ENCODE measurements around the gene PAFAH1B2.
"Not testable (repeated sequence)": the region's sequence is repeated elsewhere in the genome, so short reads cannot be mapped to it uniquely, and the experiment has no call there.

Gene PAFAH1B2

DNA sequence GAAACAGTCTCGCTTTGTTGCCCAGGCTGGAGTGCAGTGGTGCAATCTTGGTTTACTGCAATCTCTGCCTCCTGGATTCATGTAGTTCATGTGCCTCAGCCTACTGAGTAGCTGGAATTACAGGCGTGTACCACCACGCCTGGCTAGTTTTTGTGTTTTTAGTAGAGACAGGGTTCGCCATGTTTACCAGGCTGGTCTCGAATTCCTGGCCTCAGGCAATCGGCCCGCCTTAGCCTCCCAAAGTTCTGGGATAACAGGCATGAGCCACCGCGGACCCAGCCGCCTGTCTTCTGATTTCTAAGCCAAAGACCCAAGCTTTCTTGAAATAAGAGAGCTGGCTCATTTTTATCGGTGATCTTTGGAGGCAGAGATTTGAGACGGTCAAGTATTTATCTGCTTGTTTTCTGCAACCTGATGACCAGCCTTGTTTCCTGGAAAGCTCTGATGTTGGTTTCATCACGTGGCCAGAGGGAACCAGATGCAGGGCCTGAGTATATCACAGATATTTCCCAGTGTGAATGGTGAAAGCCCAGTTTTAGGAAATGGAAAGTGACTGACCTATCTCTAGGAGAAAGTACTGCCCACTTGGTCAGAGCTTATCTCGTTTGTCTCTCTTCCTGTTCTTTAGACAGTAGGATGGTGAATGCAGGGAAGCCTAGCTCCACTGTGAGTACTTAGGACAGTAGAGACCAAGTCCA lies 28.8 kb downstream of the PAFAH1B2 start:
- no peak for DNase-seq (ENCODE audit: low spot score)

DNA sequence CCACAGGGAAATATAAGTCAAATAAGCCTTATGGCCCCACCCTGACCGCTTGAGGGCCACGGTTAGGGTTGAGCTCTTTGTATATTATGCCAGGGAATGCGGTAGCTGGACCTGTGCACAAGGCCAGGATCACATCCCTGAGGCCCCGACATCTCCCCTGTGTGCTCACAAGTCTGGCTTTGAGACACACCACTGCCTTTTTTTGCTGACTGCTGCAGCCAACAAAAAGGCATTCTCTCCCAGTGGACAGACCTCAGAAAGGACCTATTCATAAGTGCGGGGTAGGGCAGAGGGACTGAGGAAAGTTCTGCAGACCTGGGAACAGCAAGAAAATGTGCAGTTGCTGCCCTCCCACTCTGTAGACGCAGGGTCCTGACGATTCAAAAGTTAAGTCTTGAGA lies 31.0 kb downstream of the PAFAH1B2 start:
- no peak for DNase-seq (ENCODE audit: low spot score)

DNA sequence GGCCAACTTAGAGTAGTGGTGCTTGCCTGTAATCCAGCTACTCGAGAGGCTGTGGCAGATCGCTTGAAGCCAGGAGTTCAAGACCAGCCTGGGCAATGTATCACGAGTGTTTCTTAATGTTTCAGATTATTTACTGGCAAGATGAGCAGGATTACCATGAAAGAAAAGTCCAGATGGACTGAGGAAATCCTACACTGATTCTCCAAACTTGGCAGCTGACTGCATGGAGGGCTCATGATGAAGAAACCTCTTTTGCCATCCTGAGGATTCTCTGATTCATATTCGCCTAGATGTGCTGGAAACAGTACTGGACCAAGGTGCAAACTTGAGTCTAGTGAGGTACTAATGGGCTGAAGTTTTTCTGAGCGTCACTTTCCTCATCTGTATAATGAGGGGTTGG lies 31.7 kb downstream of the PAFAH1B2 start:
- no peak for DNase-seq (ENCODE audit: low spot score)

DNA sequence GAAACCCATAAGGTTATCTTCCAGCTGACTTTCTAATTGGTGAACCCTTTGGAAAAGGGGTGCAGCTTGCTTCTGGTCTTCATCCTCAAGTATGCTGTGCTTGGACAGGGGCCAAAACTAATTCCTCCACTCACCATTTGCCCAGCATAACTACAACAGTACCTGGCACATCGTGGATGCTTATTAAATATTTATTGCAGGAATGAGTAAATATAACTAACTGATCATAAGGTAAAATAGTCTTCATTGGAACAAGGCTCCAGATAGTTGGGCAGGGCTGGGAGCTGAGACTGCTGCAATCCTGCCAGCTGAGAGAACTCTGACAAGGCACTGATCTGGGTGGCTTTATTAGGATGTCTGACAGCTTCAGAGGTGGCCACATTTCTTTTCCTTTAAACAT lies 32.1 kb downstream of the PAFAH1B2 start:
- DNase-seq (ENCODE audit: low spot score): no peak

DNA sequence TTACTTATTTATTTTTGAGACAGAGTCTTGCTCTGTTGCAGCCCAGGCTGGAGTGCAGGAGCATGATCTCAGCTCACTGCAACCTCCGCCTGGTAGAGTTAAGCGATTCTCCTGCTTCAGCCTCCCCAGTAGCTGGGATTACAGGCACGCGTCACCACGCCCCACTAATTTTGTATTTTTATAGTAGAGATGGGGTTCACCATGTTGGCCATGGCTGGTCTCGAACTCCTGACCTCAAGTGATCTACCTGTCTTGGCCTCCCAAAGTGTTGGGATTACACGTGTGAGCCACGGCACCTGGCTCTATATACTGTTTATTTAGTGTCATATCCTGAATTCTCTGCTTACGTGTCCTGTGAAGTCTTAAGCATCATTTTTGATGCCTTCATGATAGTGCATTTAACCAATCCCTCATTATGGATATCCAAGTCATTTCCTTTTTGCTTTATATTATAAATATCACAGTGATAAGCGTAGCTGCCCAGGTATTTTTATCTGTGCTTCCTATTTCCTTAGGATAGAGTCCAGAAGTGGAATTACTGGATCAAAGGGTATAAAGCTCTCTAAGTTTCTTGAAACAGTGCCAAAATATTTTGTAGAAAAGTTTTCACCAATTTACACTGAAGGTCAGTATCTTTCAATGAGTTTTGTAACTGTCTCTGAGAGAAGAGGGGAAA lies 33.6 kb downstream of the PAFAH1B2 start:
- no peak for DNase-seq (ENCODE audit: low spot score)

DNA sequence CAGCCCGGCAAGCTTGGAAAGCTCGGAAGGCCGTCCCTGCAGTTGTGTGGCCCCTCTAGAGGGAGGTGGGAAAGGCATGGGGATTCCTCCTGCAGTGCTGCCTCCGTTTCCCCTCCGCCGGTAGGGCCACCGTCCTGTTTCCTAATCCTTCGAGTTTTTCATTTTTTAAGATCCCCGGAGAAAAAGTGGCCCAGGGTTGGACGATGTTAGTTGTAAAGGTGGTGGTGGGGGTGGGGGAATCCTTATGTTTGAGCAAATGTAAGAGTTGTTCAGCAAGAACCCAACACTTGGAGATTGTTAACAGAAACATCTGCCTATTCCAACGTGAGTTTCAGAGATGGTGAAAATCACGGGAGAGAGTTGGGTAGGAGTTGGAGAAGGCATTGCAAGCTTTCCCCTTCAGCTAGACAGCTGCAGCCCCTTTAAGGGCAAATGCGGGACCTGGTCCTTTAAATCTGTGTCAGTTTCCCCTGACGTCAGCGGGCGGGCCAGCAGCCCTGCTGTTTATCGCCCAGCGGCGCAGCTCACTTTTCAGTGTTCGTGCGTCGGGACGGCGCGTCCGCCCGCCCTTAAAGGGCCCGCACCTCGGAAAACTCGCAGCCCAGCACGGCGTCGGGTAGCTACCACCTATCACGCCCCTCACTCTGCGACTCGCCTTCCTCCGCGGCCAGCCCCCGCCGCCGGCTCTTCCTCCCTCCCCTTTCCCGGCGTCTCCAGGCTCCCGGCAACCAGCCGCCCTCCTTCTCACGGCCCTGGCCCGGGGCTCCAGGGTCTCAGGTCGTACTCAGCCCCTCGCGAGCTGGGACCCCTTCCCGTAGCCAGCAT lies 34.3 kb downstream of the PAFAH1B2 start, which contains the start of gene SIDT2:
Gene SIDT2, plus strand, starts transcription at position 534 of the 825 bp plus-strand sequence. CDS start 521 bp downstream, outside the sequence.
- peak; percentile 88 for DNase-seq (ENCODE audit: low spot score)

DNA sequence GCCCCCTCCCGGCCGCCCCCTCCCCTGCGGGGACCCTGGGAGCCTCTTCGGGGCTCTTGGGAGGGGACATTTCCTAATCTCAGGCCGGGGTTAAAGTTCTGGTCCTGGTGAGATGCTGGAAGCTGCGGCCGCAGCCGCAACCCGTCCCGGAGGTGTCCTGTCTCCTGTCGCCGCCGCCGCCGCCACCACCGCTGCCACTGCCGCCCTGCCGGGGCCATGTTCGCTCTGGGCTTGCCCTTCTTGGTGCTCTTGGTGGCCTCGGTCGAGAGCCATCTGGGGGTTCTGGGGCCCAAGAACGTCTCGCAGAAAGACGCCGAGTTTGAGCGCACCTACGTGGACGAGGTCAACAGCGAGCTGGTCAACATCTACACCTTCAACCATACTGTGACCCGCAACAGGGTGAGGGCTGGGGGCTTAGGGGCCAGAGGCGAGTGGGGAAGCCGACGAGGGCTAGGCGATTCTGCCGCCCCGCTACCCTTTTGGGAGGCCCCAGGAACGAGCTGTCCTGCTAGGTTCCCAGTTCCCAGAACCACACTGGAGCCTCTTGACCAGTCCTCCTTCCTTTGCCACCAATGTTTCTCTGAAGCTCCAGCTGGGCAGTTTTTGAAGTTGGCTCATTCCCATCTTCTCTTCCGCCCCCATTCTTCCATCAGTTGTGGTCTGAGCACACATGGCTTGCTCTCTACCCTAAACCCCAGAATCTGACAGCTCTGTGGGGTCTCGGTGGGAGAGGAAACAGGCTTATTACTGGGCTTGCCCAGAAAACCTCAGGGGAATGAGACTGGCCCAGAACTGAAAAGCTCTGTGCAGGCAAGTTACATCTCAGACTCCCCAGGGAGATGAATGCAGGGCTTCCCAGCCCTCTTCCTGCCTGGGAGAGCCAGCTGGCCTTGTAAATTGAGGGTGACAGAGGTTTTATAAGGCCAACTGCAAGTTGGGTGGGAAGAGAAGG lies 35.2 kb downstream of the PAFAH1B2 start:
- DNase-seq (ENCODE audit: low spot score): no peak

DNA sequence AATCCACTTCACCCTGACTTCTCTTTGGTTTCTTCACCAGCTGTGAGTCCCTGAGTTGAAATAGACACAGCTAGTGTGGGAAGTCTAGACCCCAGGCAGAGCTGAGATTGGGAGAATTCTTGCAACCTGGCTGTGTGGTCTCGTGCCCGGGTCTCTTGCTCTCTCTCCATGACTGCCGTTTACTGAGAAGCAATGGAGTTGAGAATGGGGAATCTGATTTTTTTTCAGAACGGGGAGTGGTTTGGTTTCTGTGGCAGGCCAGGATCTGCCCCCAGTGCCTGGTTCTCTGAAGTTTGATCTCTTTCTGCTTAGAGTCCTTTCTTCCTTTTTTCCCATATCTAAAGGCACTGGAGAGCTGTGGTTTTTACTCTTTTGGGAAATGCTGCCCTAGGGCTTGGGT lies 35.9 kb downstream of the PAFAH1B2 start:
- no peak for DNase-seq (ENCODE audit: low spot score)

DNA sequence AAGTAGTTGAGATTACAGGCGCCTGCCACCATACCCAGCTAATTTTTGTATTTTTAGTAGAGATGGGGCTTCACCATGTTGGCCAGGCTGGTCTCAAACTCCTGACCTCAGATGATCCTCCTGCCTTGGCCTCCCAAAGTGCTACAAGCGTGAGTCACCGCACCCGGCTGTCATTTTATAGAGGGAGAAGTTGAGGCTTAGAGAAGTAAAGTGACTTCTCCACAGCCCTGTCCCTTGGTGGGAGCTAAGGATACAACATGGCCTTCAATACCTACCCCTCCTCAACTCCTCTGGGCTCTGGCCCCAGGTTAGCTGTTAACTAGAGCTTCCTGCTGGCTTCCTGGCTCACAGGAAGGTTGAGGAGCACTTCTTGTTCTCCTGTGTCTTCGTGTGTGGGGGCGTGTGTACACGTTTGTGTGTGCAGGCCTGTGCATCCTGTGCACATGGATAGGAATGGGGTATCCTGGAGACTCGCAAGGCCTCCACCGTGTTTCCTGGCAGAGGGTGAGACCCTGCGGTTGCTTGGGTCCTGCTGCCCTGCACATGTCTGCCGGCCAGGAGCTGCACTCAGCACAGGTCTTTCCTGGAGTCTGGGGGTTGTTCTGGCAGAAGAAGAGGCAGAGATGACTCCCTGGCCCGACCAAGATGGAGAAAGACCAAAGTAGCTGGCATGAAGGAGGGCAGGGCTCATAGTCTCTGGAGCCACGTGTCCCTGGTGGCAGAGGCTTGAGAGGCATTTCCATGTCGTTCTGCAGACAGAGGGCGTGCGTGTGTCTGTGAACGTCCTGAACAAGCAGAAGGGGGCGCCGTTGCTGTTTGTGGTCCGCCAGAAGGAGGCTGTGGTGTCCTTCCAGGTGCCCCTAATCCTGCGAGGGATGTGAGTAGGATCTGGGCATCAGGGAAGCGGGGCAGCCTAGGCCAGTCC lies 36.8 kb downstream of the PAFAH1B2 start:
- peak; percentile 85 for DNase-seq (ENCODE audit: low spot score)

DNA sequence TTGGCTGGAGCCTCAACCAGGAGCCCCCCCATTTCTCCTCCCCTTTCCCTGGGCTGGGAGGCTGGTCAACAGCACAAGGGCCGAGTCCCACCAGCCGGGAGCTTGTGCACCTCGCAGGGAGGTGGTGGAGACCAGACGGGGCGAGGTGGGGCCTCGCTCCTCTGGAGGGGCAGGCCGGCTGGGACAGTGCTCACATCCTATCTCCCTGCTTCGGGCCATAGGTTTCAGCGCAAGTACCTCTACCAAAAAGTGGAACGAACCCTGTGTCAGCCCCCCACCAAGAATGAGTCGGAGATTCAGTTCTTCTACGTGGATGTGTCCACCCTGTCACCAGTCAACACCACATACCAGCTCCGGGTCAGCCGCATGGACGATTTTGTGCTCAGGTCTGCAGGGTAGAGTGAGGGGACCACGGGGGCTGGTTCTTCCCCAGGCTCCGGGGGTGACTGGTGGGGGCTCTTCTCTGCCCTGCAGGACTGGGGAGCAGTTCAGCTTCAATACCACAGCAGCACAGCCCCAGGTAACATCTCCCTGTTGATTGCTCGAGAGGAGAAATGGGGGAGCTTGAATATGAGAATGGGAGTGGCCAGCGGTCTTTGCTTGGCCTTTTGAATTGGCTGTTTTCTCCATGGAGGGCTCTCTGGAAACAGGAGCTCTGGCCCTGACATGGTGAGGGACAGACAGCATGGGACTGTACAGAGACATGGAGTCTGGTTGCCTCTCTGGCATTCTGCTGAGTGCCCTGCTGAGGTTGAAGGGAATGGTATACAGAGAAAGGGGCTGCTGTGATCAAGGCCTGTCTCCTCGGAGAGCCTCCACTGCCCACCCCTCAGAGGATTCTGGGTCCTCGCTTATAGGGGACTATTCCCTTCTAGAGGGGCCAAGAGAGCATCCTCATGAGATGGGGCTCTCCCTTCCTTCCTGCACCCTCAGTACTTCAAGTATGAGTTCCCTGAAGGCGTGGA lies 37.8 kb downstream of the PAFAH1B2 start:
- DNase-seq (ENCODE audit: low spot score): no peak

DNA sequence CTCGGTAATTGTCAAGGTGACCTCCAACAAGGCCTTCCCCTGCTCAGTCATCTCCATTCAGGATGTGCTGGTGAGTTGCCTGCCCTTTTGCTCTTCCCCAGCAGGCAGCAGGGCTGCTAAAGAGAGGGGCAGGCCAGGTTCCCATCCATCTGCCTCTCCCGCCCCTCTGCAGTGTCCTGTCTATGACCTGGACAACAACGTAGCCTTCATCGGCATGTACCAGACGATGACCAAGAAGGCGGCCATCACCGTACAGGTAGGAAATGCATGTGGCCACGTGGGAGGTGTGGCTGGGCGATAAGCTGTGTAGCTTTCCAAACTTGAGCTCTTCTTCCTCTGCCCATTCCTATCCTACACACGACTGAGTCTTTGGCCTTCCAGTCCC lies 38.5 kb downstream of the PAFAH1B2 start:
- DNase-seq (ENCODE audit: low spot score): no peak

DNA sequence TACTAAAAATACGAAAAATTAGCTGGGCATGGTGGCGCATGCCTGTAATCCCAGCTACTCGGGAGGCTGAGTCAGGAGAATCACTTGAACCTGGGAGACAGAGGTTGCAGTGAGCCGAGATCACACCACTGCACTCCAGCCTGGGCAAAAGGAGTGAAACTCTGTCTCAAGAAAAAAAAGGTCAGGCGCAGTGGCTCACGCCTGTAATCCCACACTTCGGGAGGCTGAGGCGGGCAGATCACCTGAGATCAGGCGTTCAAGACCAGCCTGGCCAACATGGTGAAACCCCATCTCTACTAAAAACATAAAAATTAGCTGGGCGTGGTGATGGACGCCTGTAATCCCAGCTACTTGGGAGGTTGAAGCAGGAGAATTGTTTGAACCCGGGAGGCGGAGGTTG lies 39.1 kb downstream of the PAFAH1B2 start:
- not testable (repeated sequence) for DNase-seq (ENCODE audit: low spot score)

DNA sequence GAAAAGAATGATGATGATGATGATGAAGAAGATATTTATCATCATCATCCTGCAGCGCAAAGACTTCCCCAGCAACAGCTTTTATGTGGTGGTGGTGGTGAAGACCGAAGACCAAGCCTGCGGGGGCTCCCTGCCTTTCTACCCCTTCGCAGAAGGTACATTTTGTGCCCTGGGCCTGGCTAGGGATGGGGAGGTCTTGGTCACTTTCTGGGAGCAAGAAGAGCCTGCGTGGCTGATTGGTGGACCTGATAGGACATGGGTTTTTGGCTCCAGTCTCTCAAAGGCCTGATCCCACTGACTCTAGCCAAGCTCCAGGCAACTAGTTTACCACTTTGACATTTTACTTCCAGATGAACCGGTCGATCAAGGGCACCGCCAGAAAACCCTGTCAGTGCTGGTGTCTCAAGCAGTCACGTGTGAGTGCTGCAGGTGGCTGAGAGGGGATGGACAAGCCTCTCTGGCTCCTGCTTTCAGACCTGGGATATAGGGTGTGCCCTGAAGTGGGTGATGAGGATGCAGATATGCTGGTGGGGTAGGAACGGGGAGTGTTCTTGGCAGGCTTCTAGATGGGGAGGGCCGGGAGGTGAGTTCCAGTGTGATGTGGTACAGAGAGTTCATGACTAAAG lies 39.8 kb downstream of the PAFAH1B2 start:
- DNase-seq (ENCODE audit: low spot score): peak; percentile 4

DNA sequence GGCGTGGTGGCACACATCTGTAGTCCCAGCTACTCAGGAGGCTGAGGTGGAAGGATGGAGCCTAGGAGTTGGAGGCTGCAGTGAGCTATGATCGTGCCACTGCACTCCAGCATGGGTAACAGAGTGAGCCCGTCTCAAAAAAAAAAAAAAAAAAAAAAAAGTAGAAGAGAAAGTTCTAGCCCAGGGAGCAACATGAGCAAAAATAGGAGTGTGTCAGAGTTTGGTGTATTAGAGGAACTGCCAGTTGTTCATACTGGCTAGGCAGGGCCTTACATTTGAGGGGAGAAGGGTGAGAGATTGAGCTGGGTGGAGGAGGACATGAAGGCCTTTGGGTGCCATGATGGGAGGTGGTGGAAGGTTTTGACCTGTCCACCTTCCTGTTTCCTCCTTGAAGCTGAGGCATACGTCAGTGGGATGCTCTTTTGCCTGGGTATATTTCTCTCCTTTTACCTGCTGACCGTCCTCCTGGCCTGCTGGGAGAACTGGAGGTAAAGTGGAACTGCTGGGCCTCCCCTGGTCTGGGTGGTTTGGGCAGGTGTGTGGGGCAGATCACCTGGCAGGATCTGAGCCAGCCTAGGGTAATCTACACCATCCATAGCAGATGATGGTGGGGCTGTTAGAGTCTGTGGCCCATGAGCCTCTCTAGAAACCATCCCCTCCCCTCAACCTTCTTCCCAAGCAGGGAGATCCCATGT lies 41.8 kb downstream of the PAFAH1B2 start:
- DNase-seq (ENCODE audit: low spot score): no peak

DNA sequence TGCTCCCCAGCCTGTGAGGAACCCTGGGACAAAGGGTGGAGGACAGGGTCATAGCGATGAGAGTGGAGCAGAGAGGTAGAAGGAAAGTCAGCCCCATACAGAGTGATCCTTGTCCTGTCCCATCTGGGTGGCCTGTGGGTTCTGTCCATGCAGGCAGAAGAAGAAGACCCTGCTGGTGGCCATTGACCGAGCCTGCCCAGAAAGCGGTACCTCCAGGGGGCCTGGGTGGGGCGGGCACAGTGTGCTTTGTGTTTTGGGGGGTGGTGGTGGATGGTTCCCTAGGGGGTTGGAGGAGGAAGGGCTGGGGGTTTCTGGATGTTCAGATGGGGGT lies 42.3 kb downstream of the PAFAH1B2 start:
- no peak for DNase-seq (ENCODE audit: low spot score)

DNA sequence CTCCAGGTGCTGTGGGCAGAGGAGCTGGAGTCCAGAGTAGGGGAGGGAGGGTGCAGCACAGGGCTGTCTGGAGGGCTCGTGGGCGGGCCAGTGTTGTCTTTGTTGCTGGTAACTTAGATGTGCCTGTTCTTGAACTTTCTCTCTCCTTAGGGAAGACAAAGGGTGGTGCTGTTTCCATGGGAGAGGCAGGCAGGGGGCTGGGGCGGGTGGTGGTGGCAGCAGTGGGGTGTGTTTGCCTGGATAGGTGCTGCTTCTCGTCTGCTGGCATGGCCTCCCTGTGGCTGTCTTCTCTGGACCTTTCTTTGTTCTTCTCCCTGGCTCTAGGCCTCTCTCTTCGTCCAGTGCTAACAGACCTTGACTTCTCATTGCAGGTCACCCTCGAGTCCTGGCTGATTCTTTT lies 42.9 kb downstream of the PAFAH1B2 start:
- DNase-seq (ENCODE audit: low spot score): no peak

DNA sequence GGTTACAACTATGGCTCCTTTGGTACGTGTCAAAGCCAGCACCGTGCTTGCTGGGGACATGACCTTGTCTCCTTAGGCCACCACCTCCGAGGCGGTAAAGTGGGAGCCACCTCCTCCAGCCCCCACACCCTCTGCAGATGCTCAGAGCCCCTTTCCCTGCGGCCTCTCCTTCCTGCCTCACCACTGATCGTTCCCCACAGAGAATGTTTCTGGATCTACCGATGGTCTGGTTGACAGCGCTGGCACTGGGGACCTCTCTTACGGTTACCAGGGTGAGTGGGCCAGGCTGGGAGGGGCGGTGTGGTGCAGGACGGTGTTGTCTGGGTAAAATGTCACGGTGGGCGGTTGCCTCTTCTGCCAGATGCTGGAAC lies 43.3 kb downstream of the PAFAH1B2 start:
- DNase-seq (ENCODE audit: low spot score): no peak

DNA sequence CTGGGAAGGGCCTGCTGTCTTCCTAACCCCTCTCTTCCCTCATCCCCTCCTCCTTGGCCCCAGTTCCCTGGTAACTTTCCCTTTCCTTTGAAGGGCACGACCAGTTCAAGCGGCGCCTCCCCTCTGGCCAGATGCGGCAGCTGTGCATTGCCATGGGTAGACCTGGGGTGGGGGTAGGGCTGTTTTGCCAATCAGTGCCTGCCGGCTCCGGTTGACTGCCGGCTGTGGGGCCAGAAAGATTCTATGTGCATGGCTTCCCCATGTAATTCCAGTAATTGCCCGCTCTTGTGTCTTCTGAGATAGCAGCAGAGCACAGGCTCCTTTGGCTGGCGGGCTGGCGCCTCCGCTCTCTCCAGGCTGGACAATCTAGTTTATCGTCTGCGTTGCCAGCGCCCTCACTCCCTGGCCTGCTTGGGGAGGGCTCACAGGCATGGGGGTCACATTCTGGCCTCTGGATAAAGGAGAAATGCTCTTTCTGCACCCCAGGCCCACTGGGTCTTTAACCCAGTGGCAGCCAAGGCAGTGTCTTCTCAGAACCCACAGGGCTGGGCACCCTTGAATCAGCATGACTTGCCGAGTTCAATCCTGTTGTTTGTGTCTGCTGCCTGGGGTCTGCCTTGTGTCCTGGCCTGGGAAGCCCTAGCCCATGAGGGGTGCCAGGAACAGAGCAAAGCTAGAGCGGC lies 43.9 kb downstream of the PAFAH1B2 start:
- no peak for DNase-seq (ENCODE audit: low spot score)
